ENCODE data around the gene ACOT9.

DNA sequence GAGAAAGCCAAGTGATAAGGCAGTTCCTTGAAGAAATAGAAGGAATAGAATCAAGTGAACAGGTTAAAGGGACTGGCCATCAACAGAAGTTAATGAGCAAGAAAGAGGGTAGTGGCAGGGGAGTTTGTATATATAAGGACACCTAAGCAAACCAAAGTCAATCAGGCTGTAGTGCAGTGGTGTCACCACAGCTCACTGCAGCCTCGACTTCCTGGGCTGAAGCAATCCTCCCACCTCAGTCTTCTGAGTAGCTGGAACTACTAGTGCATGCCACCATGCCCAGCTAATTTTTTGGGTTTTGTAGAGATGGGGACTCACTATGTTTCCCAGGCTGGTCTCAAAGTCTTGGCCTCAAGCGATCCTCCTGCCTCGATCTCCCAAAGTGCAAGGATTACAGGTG, 15.9 kb downstream of the ACOT9 start:
- TF ChIP-seq POLR2AphosphoS5 (IDR thresholded peaks at IDR 0.05) (no peak), EP300 (IDR thresholded peaks at IDR 0.05) (no peak), POLR2A (IDR thresholded peaks at IDR 0.05) (no peak)
- TF ChIP-seq, protein P1, sequence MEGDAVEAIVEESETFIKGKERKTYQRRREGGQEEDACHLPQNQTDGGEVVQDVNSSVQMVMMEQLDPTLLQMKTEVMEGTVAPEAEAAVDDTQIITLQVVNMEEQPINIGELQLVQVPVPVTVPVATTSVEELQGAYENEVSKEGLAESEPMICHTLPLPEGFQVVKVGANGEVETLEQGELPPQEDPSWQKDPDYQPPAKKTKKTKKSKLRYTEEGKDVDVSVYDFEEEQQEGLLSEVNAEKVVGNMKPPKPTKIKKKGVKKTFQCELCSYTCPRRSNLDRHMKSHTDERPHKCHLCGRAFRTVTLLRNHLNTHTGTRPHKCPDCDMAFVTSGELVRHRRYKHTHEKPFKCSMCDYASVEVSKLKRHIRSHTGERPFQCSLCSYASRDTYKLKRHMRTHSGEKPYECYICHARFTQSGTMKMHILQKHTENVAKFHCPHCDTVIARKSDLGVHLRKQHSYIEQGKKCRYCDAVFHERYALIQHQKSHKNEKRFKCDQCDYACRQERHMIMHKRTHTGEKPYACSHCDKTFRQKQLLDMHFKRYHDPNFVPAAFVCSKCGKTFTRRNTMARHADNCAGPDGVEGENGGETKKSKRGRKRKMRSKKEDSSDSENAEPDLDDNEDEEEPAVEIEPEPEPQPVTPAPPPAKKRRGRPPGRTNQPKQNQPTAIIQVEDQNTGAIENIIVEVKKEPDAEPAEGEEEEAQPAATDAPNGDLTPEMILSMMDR (IDR thresholded peaks at IDR 0.05) = no peak

Measured in sigmoid colon (tissue), 4 donors.